Measurements from ENCODE around the gene DNMBP. TPM values are rescaled to one million over a fixed set of nuclear protein-coding genes. Genes with fewer than 3 reads are reported as not detected.

DNMBP gene
- total and polyA plus RNA-seq, 2 experiments from 2014 or later: 13.4 to 31.2 TPM

GRCh38 chr10:100006243-100006886 is 3.4 kb downstream of the DNMBP start:
- H4K20me1 ChIP-seq (replicated peaks; ENCODE audit: insufficient read depth): no peaks in the 10 kb centered on the region
- H3K27ac ChIP-seq (ENCODE audit: low read depth): no peak overlapping the region
- DNase-seq (ENCODE audit: low spot score): no peak
- Mint-ChIP-seq H3K9me3 (no peaks in the 10 kb centered on the region; the same call in 2 of the 3 replicates), H3K4me1 (peaks cover 35% of the 10 kb centered on the region), H3K4me3 (no peak overlapping the region), H3K27ac (peak overlapping the region; percentile 42; the same call in 1 of the 2 replicates), H3K27me3 (ENCODE audit: insufficient read depth, low read depth, poor library complexity) (peaks cover 14% of the 10 kb centered on the region), H3K36me3 (ENCODE audit: low read depth) (no peaks in the 10 kb centered on the region)
- H3K79me2 ChIP-seq (replicated peaks; ENCODE audit: insufficient read depth): peaks cover 45% of the 10 kb centered on the region
- no peaks in the 10 kb centered on the region for H3K9me2 ChIP-seq (ENCODE audit: insufficient read depth)
- H3K36me3 ChIP-seq (ENCODE audit: insufficient read depth): no peaks in the 10 kb centered on the region
- TF ChIP-seq JUNB (IDR thresholded peaks at IDR 0.05; ENCODE audit: unreplicated experiment) (no peak), ETS1 (IDR thresholded peaks at IDR 0.05) (no peak), EZH2 (IDR thresholded peaks at IDR 0.05; ENCODE audit: low read depth, unreplicated experiment) (no peak), NANOG (IDR thresholded peaks at IDR 0.05; ENCODE audit: borderline replicate concordance) (no peak), STAT1 (IDR thresholded peaks at IDR 0.05; ENCODE audit: unreplicated experiment) (no peak), EZH2phosphoT487 (IDR thresholded peaks at IDR 0.05; ENCODE audit: unreplicated experiment) (no peak), CREB1 (CRISPR knock-in tag; IDR thresholded peaks at IDR 0.05; ENCODE audit: low read depth) (no peak), ZNF331 (CRISPR knock-in tag; IDR thresholded peaks at IDR 0.05; ENCODE audit: low read depth) (no peak), ZNF114 (CRISPR knock-in tag; IDR thresholded peaks at IDR 0.05) (no peak), POLR2AphosphoS5 (IDR thresholded peaks at IDR 0.05; ENCODE audit: low read depth) (no peak)
- TF ChIP-seq, protein P1, sequence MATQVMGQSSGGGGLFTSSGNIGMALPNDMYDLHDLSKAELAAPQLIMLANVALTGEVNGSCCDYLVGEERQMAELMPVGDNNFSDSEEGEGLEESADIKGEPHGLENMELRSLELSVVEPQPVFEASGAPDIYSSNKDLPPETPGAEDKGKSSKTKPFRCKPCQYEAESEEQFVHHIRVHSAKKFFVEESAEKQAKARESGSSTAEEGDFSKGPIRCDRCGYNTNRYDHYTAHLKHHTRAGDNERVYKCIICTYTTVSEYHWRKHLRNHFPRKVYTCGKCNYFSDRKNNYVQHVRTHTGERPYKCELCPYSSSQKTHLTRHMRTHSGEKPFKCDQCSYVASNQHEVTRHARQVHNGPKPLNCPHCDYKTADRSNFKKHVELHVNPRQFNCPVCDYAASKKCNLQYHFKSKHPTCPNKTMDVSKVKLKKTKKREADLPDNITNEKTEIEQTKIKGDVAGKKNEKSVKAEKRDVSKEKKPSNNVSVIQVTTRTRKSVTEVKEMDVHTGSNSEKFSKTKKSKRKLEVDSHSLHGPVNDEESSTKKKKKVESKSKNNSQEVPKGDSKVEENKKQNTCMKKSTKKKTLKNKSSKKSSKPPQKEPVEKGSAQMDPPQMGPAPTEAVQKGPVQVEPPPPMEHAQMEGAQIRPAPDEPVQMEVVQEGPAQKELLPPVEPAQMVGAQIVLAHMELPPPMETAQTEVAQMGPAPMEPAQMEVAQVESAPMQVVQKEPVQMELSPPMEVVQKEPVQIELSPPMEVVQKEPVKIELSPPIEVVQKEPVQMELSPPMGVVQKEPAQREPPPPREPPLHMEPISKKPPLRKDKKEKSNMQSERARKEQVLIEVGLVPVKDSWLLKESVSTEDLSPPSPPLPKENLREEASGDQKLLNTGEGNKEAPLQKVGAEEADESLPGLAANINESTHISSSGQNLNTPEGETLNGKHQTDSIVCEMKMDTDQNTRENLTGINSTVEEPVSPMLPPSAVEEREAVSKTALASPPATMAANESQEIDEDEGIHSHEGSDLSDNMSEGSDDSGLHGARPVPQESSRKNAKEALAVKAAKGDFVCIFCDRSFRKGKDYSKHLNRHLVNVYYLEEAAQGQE (IDR thresholded peaks at IDR 0.05; ENCODE audit: unreplicated experiment): no peak
- TF ChIP-seq, protein P2, sequence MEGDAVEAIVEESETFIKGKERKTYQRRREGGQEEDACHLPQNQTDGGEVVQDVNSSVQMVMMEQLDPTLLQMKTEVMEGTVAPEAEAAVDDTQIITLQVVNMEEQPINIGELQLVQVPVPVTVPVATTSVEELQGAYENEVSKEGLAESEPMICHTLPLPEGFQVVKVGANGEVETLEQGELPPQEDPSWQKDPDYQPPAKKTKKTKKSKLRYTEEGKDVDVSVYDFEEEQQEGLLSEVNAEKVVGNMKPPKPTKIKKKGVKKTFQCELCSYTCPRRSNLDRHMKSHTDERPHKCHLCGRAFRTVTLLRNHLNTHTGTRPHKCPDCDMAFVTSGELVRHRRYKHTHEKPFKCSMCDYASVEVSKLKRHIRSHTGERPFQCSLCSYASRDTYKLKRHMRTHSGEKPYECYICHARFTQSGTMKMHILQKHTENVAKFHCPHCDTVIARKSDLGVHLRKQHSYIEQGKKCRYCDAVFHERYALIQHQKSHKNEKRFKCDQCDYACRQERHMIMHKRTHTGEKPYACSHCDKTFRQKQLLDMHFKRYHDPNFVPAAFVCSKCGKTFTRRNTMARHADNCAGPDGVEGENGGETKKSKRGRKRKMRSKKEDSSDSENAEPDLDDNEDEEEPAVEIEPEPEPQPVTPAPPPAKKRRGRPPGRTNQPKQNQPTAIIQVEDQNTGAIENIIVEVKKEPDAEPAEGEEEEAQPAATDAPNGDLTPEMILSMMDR (conservative IDR thresholded peaks at IDR 0.05; ENCODE audit: low read depth in 2 of 2): no peak
- TF ChIP-seq, protein P3, sequence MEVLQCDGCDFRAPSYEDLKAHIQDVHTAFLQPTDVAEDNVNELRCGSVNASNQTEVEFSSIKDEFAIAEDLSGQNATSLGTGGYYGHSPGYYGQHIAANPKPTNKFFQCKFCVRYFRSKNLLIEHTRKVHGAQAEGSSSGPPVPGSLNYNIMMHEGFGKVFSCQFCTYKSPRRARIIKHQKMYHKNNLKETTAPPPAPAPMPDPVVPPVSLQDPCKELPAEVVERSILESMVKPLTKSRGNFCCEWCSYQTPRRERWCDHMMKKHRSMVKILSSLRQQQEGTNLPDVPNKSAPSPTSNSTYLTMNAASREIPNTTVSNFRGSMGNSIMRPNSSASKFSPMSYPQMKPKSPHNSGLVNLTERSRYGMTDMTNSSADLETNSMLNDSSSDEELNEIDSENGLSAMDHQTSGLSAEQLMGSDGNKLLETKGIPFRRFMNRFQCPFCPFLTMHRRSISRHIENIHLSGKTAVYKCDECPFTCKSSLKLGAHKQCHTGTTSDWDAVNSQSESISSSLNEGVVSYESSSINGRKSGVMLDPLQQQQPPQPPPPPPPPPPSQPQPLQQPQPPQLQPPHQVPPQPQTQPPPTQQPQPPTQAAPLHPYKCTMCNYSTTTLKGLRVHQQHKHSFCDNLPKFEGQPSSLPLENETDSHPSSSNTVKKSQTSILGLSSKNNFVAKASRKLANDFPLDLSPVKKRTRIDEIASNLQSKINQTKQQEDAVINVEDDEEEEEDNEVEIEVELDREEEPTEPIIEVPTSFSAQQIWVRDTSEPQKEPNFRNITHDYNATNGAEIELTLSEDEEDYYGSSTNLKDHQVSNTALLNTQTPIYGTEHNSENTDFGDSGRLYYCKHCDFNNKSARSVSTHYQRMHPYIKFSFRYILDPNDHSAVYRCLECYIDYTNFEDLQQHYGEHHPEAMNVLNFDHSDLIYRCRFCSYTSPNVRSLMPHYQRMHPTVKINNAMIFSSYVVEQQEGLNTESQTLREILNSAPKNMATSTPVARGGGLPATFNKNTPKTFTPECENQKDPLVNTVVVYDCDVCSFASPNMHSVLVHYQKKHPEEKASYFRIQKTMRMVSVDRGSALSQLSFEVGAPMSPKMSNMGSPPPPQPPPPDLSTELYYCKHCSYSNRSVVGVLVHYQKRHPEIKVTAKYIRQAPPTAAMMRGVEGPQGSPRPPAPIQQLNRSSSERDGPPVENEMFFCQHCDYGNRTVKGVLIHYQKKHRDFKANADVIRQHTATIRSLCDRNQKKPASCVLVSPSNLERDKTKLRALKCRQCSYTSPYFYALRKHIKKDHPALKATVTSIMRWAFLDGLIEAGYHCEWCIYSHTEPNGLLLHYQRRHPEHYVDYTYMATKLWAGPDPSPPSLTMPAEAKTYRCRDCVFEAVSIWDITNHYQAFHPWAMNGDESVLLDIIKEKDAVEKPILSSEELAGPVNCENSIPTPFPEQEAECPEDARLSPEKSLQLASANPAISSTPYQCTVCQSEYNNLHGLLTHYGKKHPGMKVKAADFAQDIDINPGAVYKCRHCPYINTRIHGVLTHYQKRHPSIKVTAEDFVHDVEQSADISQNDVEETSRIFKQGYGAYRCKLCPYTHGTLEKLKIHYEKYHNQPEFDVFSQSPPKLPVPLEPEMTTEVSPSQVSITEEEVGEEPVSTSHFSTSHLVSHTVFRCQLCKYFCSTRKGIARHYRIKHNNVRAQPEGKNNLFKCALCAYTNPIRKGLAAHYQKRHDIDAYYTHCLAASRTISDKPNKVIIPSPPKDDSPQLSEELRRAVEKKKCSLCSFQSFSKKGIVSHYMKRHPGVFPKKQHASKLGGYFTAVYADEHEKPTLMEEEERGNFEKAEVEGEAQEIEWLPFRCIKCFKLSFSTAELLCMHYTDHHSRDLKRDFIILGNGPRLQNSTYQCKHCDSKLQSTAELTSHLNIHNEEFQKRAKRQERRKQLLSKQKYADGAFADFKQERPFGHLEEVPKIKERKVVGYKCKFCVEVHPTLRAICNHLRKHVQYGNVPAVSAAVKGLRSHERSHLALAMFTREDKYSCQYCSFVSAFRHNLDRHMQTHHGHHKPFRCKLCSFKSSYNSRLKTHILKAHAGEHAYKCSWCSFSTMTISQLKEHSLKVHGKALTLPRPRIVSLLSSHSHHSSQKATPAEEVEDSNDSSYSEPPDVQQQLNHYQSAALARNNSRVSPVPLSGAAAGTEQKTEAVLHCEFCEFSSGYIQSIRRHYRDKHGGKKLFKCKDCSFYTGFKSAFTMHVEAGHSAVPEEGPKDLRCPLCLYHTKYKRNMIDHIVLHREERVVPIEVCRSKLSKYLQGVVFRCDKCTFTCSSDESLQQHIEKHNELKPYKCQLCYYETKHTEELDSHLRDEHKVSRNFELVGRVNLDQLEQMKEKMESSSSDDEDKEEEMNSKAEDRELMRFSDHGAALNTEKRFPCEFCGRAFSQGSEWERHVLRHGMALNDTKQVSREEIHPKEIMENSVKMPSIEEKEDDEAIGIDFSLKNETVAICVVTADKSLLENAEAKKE (CRISPR knock-in tag; IDR thresholded peaks at IDR 0.05): no peak
- H3K27me3 ChIP-seq (ENCODE audit: insufficient read depth): 0 out of 2 replicates have a peak, but pooled peaks cover 7% of the 10 kb centered on the region
- H3K4me2 ChIP-seq: no peak overlapping the region
- ATAC-seq: no peak
- H2AFZ ChIP-seq: no peak overlapping the region
- H3F3A ChIP-seq (replicated peaks; ENCODE audit: low read depth): peaks cover 4% of the 10 kb centered on the region; the same call in 1 of the 2 replicates
- H3K4me3 ChIP-seq: no peak overlapping the region
- H3K4me1 ChIP-seq (ENCODE audit: insufficient read depth): peaks cover 17% of the 10 kb centered on the region; the same call in 1 of the 2 replicates

Measured in GM23338 (cell line).